Vagina (tissue), 2 donors: Measurements from ENCODE around the gene ATP2A2. TPM values are rescaled to one million over a fixed set of nuclear protein-coding genes. Genes with fewer than 3 reads are reported as not detected.

Source experiments
- DNase-seq, 2 donors: peaks; one replicate each; pipeline ENCODE4 v3.0.0-alpha.2; 2017; ENCODE audit errors: extremely low spot score in 2 of 2
- H3K27ac ChIP-seq: fragments of 200-600 bp; sonication (generic); one replicate; pipeline ENCODE4 v1.5.1; 2019
- H3K27me3 ChIP-seq: fragments of 200-600 bp; sonication (generic); one replicate; pipeline ENCODE4 v1.5.1; 2019
- H3K36me3 ChIP-seq, 2 donors: fragments of 200-600 bp; sonication (generic); one replicate each; pipeline ENCODE4 v1.5.1; 2017 to 2019
- H3K4me1 ChIP-seq: fragments of 200-600 bp; sonication (generic); one replicate; pipeline ENCODE4 v1.5.1; 2019
- H3K4me3 ChIP-seq, 2 donors: fragments of 200-600 bp; sonication (generic); 1 replicate in 1 of 2; 2 replicates in 1 of 2; pipeline ENCODE4 v1.5.1; 2016 to 2019
- H3K9me3 ChIP-seq: fragments of 200-600 bp; sonication (generic); one replicate; pipeline ENCODE4 v1.5.1; 2019
- POLR2A ChIP-seq, 2 donors: fragments of 450-650 bp; IDR thresholded peaks; one replicate each; pipeline ENCODE4 v1.6.1; 2017; ENCODE audit warnings: antibody characterized with exemption in 2 of 2, mild to moderate bottlenecking in 2 of 2, moderate library complexity in 2 of 2
- POLR2AphosphoS5 ChIP-seq, 2 donors: sonication (generic); formaldehyde crosslinking; IDR thresholded peaks; one replicate each; pipeline ENCODE4 v1.9.0; 2017; ENCODE audit warnings: antibody characterized with exemption in 2 of 2, mild to moderate bottlenecking in 2 of 2, low read depth in 1 of 2; ENCODE audit not compliant: insufficient read depth in 1 of 2
- intact Hi-C: fragments of 100-400 bp; cut with DNase I; formaldehyde crosslinking; loops from one replicate; pipeline ENCODE4 v1.15.1; 2023
- total RNA-seq: library from RNA; depleted of rRNA; stranded (reverse); fragments of >200 nt; gene quantifications from one replicate; pipeline ENCODE4 v1.2.3, GENCODE V29; 2016
- TF ChIP-seq, protein P1 (sequence below), 3 experiments: fragments of 450-650 bp in 2 of 3; fragments of 200-600 bp in 1 of 3; sonication (generic) in 1 of 3; IDR thresholded peaks; one replicate each; pipeline ENCODE4 v1.5.1; 2017 to 2019; ENCODE audit warnings: antibody characterized with exemption in 3 of 3, mild to moderate bottlenecking in 2 of 3, moderate library complexity in 2 of 3

Gene ATP2A2
- total RNA-seq, 1 donor from 2014 or later, result 127 TPM

DNA sequence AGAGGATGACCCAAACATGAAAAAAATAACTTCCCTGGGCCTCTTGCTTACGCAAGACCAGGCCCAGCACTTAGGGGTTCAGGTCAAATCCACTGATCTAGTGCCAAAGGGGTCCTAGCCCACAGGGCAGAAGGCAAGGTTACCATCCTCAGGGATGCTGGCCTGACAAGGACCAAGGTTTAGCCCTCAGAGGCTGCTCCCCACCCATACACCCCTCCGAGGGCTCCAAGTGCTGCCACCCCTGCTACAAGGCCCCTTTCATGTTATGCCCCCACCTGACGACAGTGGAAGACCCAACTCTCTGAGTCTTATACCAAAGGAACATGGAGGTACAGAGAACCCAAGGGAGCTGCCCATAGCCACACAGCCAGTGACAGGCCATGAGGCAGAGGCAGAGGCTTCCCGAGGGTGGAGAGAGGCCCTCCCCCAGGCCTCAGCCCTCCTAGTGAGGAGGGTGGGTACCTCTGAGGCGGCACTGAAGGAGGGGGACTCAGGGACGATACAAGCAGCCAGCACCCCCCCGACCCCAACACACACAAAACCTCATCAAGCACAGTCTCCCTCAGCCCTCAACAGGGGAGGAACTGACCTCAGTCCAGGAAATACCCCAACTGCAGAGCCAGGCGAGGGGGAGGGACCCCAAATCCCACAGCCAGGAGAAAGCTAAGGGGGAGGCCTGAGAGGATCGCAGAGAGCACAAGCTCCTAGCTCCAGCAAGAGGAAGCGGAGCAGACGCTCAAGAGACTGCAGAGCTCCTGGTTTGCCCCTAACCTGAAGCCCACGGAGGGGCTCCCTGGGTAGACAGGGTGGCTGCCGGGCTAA lies 85.5 kb downstream of the ATP2A2 start:
- H3K4me1 ChIP-seq, result peaks cover 20% of the 10 kb centered on the region

GRCh38 chr12:110367181-110367864 lies 86.3 kb downstream of the ATP2A2 start:
- H3K36me3 ChIP-seq, result no peaks in the 10 kb centered on the region
- no peak overlapping the region for H3K4me3 ChIP-seq
- no peak for DNase-seq
- peak overlapping the region; percentile 24 for H3K27ac ChIP-seq
- intact Hi-C loops, result no loop called here
- no peaks in the 10 kb centered on the region for H3K9me3 ChIP-seq
- H3K27me3 ChIP-seq, result no peaks in the 10 kb centered on the region
- TF ChIP-seq, protein P1, sequence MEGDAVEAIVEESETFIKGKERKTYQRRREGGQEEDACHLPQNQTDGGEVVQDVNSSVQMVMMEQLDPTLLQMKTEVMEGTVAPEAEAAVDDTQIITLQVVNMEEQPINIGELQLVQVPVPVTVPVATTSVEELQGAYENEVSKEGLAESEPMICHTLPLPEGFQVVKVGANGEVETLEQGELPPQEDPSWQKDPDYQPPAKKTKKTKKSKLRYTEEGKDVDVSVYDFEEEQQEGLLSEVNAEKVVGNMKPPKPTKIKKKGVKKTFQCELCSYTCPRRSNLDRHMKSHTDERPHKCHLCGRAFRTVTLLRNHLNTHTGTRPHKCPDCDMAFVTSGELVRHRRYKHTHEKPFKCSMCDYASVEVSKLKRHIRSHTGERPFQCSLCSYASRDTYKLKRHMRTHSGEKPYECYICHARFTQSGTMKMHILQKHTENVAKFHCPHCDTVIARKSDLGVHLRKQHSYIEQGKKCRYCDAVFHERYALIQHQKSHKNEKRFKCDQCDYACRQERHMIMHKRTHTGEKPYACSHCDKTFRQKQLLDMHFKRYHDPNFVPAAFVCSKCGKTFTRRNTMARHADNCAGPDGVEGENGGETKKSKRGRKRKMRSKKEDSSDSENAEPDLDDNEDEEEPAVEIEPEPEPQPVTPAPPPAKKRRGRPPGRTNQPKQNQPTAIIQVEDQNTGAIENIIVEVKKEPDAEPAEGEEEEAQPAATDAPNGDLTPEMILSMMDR (IDR thresholded peaks at IDR 0.05), result no peak
- no peak for TF ChIP-seq POLR2A (IDR thresholded peaks at IDR 0.05)
- TF ChIP-seq POLR2AphosphoS5 (IDR thresholded peaks at IDR 0.05; ENCODE audit: insufficient read depth in 1 of 2, low read depth in 1 of 2), result no peak
- H3K4me1 ChIP-seq, result peaks cover 28% of the 10 kb centered on the region

More for the DNA sequence above, 85.5 kb downstream of the ATP2A2 start:
- Histone ChIP-seq H3K27ac (no peak overlapping the region), H3K27me3 (no peaks in the 10 kb centered on the region), H3K9me3 (no peaks in the 10 kb centered on the region), H3K4me3 (no peak overlapping the region), H3K36me3 (no peaks in the 10 kb centered on the region)
- no peak for TF ChIP-seq POLR2AphosphoS5 (IDR thresholded peaks at IDR 0.05; ENCODE audit: insufficient read depth in 1 of 2, low read depth in 1 of 2)
- TF ChIP-seq, protein P1 (IDR thresholded peaks at IDR 0.05), result no peak
- no peak for TF ChIP-seq POLR2A (IDR thresholded peaks at IDR 0.05)
- no peak for DNase-seq
- intact Hi-C loops, result no loop called here

- Histone ChIP-seq H3K9me3 (no peaks in the 10 kb centered on the region), H3K36me3 (peaks cover 0 to 7% of the 10 kb centered on the region in 2 donors), H3K4me1 (peaks cover 55% of the 10 kb centered on the region), H3K27ac (peak overlapping the region; percentile 33), H3K4me3 (no peak overlapping the region), H3K27me3 (no peaks in the 10 kb centered on the region)
- intact Hi-C loops, result no loop called here
- peak in 1 of 2 donors; percentile 62 for DNase-seq
- TF ChIP-seq, protein P1 (IDR thresholded peaks at IDR 0.05), result no peak
- TF ChIP-seq POLR2AphosphoS5 (IDR thresholded peaks at IDR 0.05; ENCODE audit: insufficient read depth in 1 of 2, low read depth in 1 of 2) (no peak), POLR2A (IDR thresholded peaks at IDR 0.05) (no peak)
Measured at GRCh38 chr12:110369992-110370391, 88.9 kb downstream of the ATP2A2 start.

DNA sequence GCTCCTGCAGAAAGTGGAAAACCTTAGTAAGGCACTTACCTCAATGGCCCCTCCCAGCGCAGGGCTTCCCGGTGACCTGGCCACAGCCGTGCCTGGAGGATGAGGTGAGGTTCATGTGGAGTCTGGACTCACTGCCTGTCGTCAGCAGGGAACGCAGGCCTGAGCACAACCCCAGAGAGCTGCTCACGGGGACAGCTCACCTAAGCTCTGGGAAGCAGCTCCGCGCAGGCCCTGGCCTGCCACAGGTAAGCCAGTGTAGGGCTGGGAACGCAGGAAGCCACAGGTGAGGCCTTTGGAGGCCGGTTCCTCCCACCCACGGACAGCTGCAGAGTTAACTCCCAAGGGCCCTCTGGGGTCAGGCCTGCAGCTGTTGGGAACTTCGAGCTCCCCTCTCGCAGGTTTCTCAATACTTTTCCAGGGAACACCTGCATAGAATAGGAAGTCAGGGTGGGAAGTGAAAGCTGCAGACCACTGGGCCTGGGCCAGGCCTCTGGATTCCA lies 89.7 kb downstream of the ATP2A2 start:
- no peak for TF ChIP-seq POLR2A (IDR thresholded peaks at IDR 0.05)
- TF ChIP-seq, protein P1 (IDR thresholded peaks at IDR 0.05), result no peak
- peak in 1 of 2 donors; percentile 45 for TF ChIP-seq POLR2AphosphoS5 (IDR thresholded peaks at IDR 0.05; ENCODE audit: insufficient read depth in 1 of 2, low read depth in 1 of 2)
- intact Hi-C loops, result no loop called here
- peaks cover 0 to 15% of the 10 kb centered on the region in 2 donors for H3K36me3 ChIP-seq
- DNase-seq, result peak in 1 of 2 donors; percentile 88
- no peaks in the 10 kb centered on the region for H3K9me3 ChIP-seq
- H3K4me1 ChIP-seq, result peaks cover 55% of the 10 kb centered on the region
- no peaks in the 10 kb centered on the region for H3K27me3 ChIP-seq
- H3K27ac ChIP-seq, result peak overlapping the region; percentile 66
- H3K4me3 ChIP-seq, result no peak overlapping the region
